ENCODE data around the gene C1RL.
A peak's percentile ranks its signal among the peaks of the same experiment; 100 is the strongest.
"Not testable (repeated sequence)": the region's sequence is repeated elsewhere in the genome, so short reads cannot be mapped to it uniquely, and the experiment has no call there.

The C1RL gene

GRCh38 chr12:7114008-7114407 is 5.0 kb upstream of the C1RL start:
- DNase-seq (ENCODE audit: low spot score): no peak

GRCh38 chr12:7113389-7113871 is 4.4 kb upstream of the C1RL start:
- DNase-seq (ENCODE audit: low spot score): peak; percentile 45

GRCh38 chr12:7112041-7112440 is 3.0 kb upstream of the C1RL start:
- no peak for DNase-seq (ENCODE audit: low spot score)

GRCh38 chr12:7110661-7111060 is 1.6 kb upstream of the C1RL start:
- no peak for DNase-seq (ENCODE audit: low spot score)

GRCh38 chr12:7109572-7109920 is 532 bp upstream of the C1RL start:
- DNase-seq (ENCODE audit: low spot score): no peak

- peak; percentile 88 for DNase-seq (ENCODE audit: low spot score)
These were observed 815 bp downstream of the C1RL start for GRCh38 chr12:7108003-7108795.

GRCh38 chr12:7107636-7108002 is 1.4 kb downstream of the C1RL start:
- peak; percentile 21 for DNase-seq (ENCODE audit: low spot score)

- DNase-seq (ENCODE audit: low spot score): not testable (repeated sequence)
These were observed 1.8 kb downstream of the C1RL start for GRCh38 chr12:7107181-7107580.

- no peak for DNase-seq (ENCODE audit: low spot score)
These were observed 2.9 kb downstream of the C1RL start for GRCh38 chr12:7106082-7106481.

GRCh38 chr12:7103837-7104584 is 5.0 kb downstream of the C1RL start:
- DNase-seq (ENCODE audit: low spot score): no peak

- no peak for DNase-seq (ENCODE audit: low spot score)
These were observed 6.4 kb downstream of the C1RL start for GRCh38 chr12:7102582-7102981.

- no peak for DNase-seq (ENCODE audit: low spot score)
These were observed 7.3 kb downstream of the C1RL start for GRCh38 chr12:7101694-7102131.

GRCh38 chr12:7101047-7101693 is 7.8 kb downstream of the C1RL start:
- no peak for DNase-seq (ENCODE audit: low spot score)

GRCh38 chr12:7100239-7100638 is 8.8 kb downstream of the C1RL start:
- no peak for DNase-seq (ENCODE audit: low spot score)

- no peak for DNase-seq (ENCODE audit: low spot score)
These were observed 9.6 kb downstream of the C1RL start for GRCh38 chr12:7099290-7099996.

GRCh38 chr12:7096979-7097378 is 12.0 kb downstream of the C1RL start:
- DNase-seq (ENCODE audit: low spot score): no peak

GRCh38 chr12:7096006-7096932 is 12.7 kb downstream of the C1RL start:
- DNase-seq (ENCODE audit: low spot score): no peak

- no peak for DNase-seq (ENCODE audit: low spot score)
These were observed 15.1 kb downstream of the C1RL start for GRCh38 chr12:7093892-7094291.

- no peak for DNase-seq (ENCODE audit: low spot score)
These were observed 15.5 kb downstream of the C1RL start for GRCh38 chr12:7093486-7093885.

- no peak for DNase-seq (ENCODE audit: low spot score)
These were observed 16.0 kb downstream of the C1RL start for GRCh38 chr12:7092986-7093460.
